PC-3 (cell line): Measurements from ENCODE around the gene DTNB. TPM values are rescaled to one million over a fixed set of nuclear protein-coding genes. Genes with fewer than 3 reads are reported as not detected.

Experiments used
- ATAC-seq: fragments of 200-7000 bp; cut with Tn5 transposase; 2 replicates; pipeline ENCODE4 v1.9.1; 2020; ENCODE audit warnings: mild to moderate bottlenecking, moderate library complexity
- BruUV-seq: library from RNA; stranded (reverse); fragments of 400-500 nt; replicated peaks from 2 replicates; lab custom pipeline; 2021; lab: Mats Ljungman, UMichigan
- CTCF ChIA-PET: fragments of 300-600 bp; sonication (Branson Sonifier 250); formaldehyde crosslinking; loops from one replicate; lab custom pipeline; 2022; ENCODE audit warnings: antibody characterized with exemption; lab: Charles Lee
- POLR2A ChIA-PET: fragments of 300-600 bp; sonication (Branson Sonifier 250); formaldehyde crosslinking; loops from one replicate; lab custom pipeline; 2022; ENCODE audit warnings: antibody characterized with exemption; ENCODE audit not compliant: unreplicated experiment; lab: Charles Lee
- DNase-seq: peaks from one replicate; pipeline ENCODE4 v3.0.0-alpha.2; 2015
- H2AFZ ChIP-seq: fragments of 300-600 bp; sonication (generic); 2 replicates; pipeline ENCODE4 v1.6.0; 2016; ENCODE audit warnings: antibody characterized with exemption, low read length
- H3F3A ChIP-seq: fragments of 300-600 bp; sonication (generic); one replicate; pipeline ENCODE4 v1.6.0; 2017; ENCODE audit warnings: antibody characterized with exemption, low read length, control low read depth, mild to moderate bottlenecking; ENCODE audit not compliant: unreplicated experiment
- H3K27ac ChIP-seq: fragments of 300-600 bp; sonication (generic); 2 replicates; pipeline ENCODE4 v1.5.1; 2016; ENCODE audit warnings: mild to moderate bottlenecking, low read length
- H3K27me3 ChIP-seq: fragments of 300-600 bp; sonication (generic); 2 replicates; pipeline ENCODE4 v1.6.1; 2016; ENCODE audit warnings: low read length, mixed read lengths
- H3K36me3 ChIP-seq: fragments of 300-600 bp; sonication (generic); 2 replicates; pipeline ENCODE4 v1.6.1; 2016; ENCODE audit warnings: low read depth, mixed run types, low read length, mixed read lengths
- H3K4me1 ChIP-seq: fragments of 300-600 bp; sonication (generic); 2 replicates; pipeline ENCODE4 v1.5.1; 2016; ENCODE audit warnings: low read length; ENCODE audit not compliant: insufficient read depth
- H3K4me2 ChIP-seq: fragments of 300-600 bp; sonication (generic); 2 replicates; pipeline ENCODE4 v1.6.0; 2016; ENCODE audit warnings: low read length
- H3K4me3 ChIP-seq: fragments of 300-600 bp; sonication (generic); 2 replicates; pipeline ENCODE4 v1.5.1; 2016; ENCODE audit warnings: mild to moderate bottlenecking, low read length, mixed read lengths
- H3K79me2 ChIP-seq: fragments of 300-600 bp; sonication (generic); 2 replicates; pipeline ENCODE4 v1.6.1; 2017; ENCODE audit warnings: low read length, mixed read lengths
- H3K9ac ChIP-seq: fragments of 300-600 bp; sonication (generic); 2 replicates; pipeline ENCODE4 v1.6.0; 2016; ENCODE audit warnings: mild to moderate bottlenecking, low read length
- H3K9me2 ChIP-seq: fragments of 300-600 bp; sonication (generic); replicated peaks from 2 replicates; pipeline ENCODE4 v1.6.1; 2016; ENCODE audit warnings: mixed run types, low read length, mixed read lengths
- H3K9me3 ChIP-seq: fragments of 300-600 bp; sonication (generic); 2 replicates; pipeline ENCODE4 v1.6.1; 2016; ENCODE audit warnings: low read length, mixed read lengths
- H4K20me1 ChIP-seq: fragments of 300-600 bp; sonication (generic); 2 replicates; pipeline ENCODE4 v1.6.1; 2016; ENCODE audit warnings: low read length, mixed read lengths
- EZH2 ChIP-seq: fragments of 300-600 bp; sonication (generic); IDR thresholded peaks from one replicate; pipeline ENCODE4 v1.6.1; 2017; ENCODE audit warnings: antibody characterized with exemption, mild to moderate bottlenecking, low read length; ENCODE audit not compliant: unreplicated experiment
- EZH2phosphoT487 ChIP-seq: fragments of 300-600 bp; sonication (generic); IDR thresholded peaks from 2 replicates; pipeline ENCODE4 v1.6.1; 2018; ENCODE audit warnings: mild to moderate bottlenecking, antibody characterized with exemption, low read length, borderline replicate concordance
- intact Hi-C: fragments of 100-400 bp; cut with micrococcal nuclease; formaldehyde crosslinking; loops from 2 replicates; pipeline ENCODE4 v1.9.0; 2023
- total RNA-seq: library from RNA; depleted of rRNA; stranded (reverse); fragments of >200 nt; gene quantifications from 2 replicates; pipeline ENCODE4 v1.2.3, GENCODE V29; 2014
- TF ChIP-seq, protein P1 (sequence below): fragments of 300-600 bp; sonication (generic); conservative IDR thresholded peaks from 2 replicates; pipeline ENCODE4 v1.5.1; 2017; ENCODE audit warnings: antibody characterized with exemption, low read depth, mild to moderate bottlenecking, low read length

Gene DTNB
- total RNA-seq, 1 experiment from 2014 or later, result 23.1 TPM

DNA sequence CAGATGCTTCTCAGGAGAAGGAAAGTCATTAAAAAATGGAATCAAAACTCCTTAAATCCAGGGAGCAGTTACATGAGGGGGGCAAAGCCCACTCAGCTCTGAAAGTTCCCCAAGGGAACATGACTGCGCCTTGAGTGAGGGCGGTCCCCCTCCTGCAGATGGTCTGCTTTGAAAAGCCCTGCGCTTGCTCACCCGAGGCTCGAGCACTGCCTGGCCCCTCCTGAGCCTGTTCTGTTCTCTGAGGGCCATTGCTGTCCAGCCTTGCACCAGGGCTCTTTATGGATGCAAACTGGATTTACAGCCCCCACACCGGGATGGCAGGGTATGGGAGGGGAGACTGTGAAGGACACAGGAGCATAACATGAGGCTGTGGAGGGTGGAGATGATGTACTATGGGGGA, 293.8 kb downstream of the DTNB start:
- no peaks in the 10 kb centered on the region for H3K9me2 ChIP-seq
- H3K4me3 ChIP-seq, result no peak overlapping the region
- H3K4me2 ChIP-seq, result peak overlapping the region; percentile 41
- no peaks in the 10 kb centered on the region for H3K9me3 ChIP-seq
- H4K20me1 ChIP-seq, result no peaks in the 10 kb centered on the region
- H3K27me3 ChIP-seq, result no peaks in the 10 kb centered on the region
- H3K79me2 ChIP-seq, result no peaks in the 10 kb centered on the region
- H3K36me3 ChIP-seq, result no peaks in the 10 kb centered on the region
- ATAC-seq, result no peak
- BruUV-seq, result no TSS peak
- TF ChIP-seq EZH2phosphoT487 (no peak), EZH2 (no peak)
- TF ChIP-seq, protein P1, sequence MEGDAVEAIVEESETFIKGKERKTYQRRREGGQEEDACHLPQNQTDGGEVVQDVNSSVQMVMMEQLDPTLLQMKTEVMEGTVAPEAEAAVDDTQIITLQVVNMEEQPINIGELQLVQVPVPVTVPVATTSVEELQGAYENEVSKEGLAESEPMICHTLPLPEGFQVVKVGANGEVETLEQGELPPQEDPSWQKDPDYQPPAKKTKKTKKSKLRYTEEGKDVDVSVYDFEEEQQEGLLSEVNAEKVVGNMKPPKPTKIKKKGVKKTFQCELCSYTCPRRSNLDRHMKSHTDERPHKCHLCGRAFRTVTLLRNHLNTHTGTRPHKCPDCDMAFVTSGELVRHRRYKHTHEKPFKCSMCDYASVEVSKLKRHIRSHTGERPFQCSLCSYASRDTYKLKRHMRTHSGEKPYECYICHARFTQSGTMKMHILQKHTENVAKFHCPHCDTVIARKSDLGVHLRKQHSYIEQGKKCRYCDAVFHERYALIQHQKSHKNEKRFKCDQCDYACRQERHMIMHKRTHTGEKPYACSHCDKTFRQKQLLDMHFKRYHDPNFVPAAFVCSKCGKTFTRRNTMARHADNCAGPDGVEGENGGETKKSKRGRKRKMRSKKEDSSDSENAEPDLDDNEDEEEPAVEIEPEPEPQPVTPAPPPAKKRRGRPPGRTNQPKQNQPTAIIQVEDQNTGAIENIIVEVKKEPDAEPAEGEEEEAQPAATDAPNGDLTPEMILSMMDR, result no peak
- intact Hi-C loops, result no loop called here
- peak overlapping the region; percentile 82 for H3K27ac ChIP-seq
- H3K9ac ChIP-seq, result peak overlapping the region; percentile 32; the same call in 1 of the 2 replicates
- no peak overlapping the region for H2AFZ ChIP-seq
- ChIA-PET POLR2A (no interaction called here), CTCF (no interaction called here)
- peaks cover 35% of the 10 kb centered on the region for H3K4me1 ChIP-seq
- no peaks in the 10 kb centered on the region for H3F3A ChIP-seq
- no peak for DNase-seq

DNA sequence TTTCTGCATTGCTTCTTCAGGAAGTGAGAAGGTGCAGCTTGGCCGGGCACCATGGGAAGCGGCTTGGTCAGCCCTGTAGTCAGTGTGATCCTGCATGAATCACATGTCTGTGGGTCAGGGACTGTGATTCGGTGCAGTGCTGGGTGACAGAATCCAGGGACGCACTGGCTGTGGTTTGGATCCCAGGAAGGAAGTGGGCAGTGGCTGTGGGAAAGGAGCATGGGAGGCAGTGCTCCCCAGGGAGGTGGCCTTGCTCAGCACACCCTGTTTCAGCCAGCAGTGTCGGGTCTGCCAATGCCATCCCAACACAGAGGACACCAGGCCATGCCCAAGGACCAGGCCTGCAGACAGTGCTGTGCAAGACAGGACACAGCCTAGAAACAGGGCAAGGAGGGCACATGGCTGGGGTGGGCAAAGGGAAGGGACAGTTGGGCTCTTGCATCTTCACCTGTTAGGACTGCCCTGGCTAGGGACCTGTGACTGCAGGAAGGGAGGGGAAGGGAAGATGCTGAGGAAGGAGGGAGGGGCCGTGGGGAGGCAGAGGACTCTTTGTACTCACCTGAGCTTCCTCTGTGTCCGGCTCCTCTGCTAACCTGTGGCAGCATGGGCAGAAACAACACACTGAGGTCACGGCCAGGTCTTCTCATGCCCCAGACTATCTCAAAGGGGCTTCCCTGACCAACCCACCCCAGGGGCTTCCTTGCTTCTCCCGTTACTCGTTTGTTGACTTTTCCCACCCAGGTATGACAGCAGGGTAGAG, 294.5 kb downstream of the DTNB start:
- DNase-seq, result peak; percentile 81
- intact Hi-C loops, result loop anchor here (1.0 kb wide), 1 partner anchor 188 kb away; no protein-coding TSS in a partner anchor

More for the DNA sequence above, 294.5 kb downstream of the DTNB start:
- H3K4me2 ChIP-seq, result peak overlapping the region; percentile 41
- H3K27ac ChIP-seq, result peak overlapping the region; percentile 82
- H3K9ac ChIP-seq, result peak overlapping the region; percentile 32; the same call in 1 of the 2 replicates
- TF ChIP-seq, protein P1, result no peak
- no peak for TF ChIP-seq EZH2phosphoT487
- no peak for TF ChIP-seq EZH2
- H3K27me3 ChIP-seq, result no peaks in the 10 kb centered on the region
- no peaks in the 10 kb centered on the region for H3K79me2 ChIP-seq
- peak; percentile 59 for ATAC-seq
- no peaks in the 10 kb centered on the region for H3K9me2 ChIP-seq
- no peak overlapping the region for H3K4me3 ChIP-seq
- no TSS peak for BruUV-seq
- peak overlapping the region; percentile 42; the same call in 1 of the 2 replicates for H2AFZ ChIP-seq
- ChIA-PET POLR2A (no interaction called here), CTCF (interaction anchor here (1.2 kb wide), 1 partner anchor 17 kb away, joined by 16 read pairs; no protein-coding TSS in a partner anchor)
- no peaks in the 10 kb centered on the region for H3K9me3 ChIP-seq
- H3F3A ChIP-seq, result no peaks in the 10 kb centered on the region
- no peaks in the 10 kb centered on the region for H3K36me3 ChIP-seq
- no peaks in the 10 kb centered on the region for H4K20me1 ChIP-seq
- H3K4me1 ChIP-seq, result peaks cover 35% of the 10 kb centered on the region
